Aorta (tissue), 5 donors: ENCODE measurements around the gene GM2A. TPM values are rescaled to one million over a fixed set of nuclear protein-coding genes. Genes with fewer than 3 reads are reported as not detected.
A peak's percentile ranks its signal among the peaks of the same experiment; 100 is the strongest.

ENCODE experiments used
- ATAC-seq: fragments of 200-7000 bp; cut with Tn5 transposase; one replicate; pipeline ENCODE4 v1.9.1; 2022; ENCODE audit warnings: moderate library complexity; ENCODE audit not compliant: low FRiP score
- DNase-seq, 2 donors: peaks; one replicate each; pipeline ENCODE4 v3.0.0-alpha.2; 2020
- H3K27ac ChIP-seq, 2 donors: one replicate each; pipeline ENCODE4 v1.5.1; 2013; ENCODE audit warnings: low read length in 2 of 2, mild to moderate bottlenecking in 2 of 2, moderate library complexity in 2 of 2, control low read depth in 1 of 2, inconsistent platforms in 1 of 2, low read depth in 1 of 2
- H3K27me3 ChIP-seq, 2 donors: one replicate each; pipeline ENCODE4 v1.6.1; 2013; ENCODE audit warnings: control low read depth in 1 of 2, low read length in 1 of 2, mild to moderate bottlenecking in 1 of 2, moderate library complexity in 1 of 2; ENCODE audit not compliant: insufficient read depth in 2 of 2, control insufficient read depth in 1 of 2
- H3K36me3 ChIP-seq, 2 donors: one replicate each; pipeline ENCODE4 v1.6.1; 2013; ENCODE audit warnings: control low read depth in 1 of 2, low read length in 1 of 2, mild to moderate bottlenecking in 1 of 2; ENCODE audit not compliant: insufficient read depth in 2 of 2, control insufficient read depth in 1 of 2
- H3K4me1 ChIP-seq, 2 donors: one replicate each; pipeline ENCODE4 v1.6.1; 2013; ENCODE audit warnings: low read length in 2 of 2, control low read depth in 1 of 2, mild to moderate bottlenecking in 1 of 2, moderate library complexity in 1 of 2; ENCODE audit not compliant: insufficient read depth in 2 of 2, control insufficient read depth in 1 of 2
- H3K4me3 ChIP-seq, 2 donors: one replicate each; pipeline ENCODE4 v1.5.1; 2013; ENCODE audit warnings: low read length in 2 of 2, control low read depth in 1 of 2, mild to moderate bottlenecking in 1 of 2
- H3K9me3 ChIP-seq: one replicate; pipeline ENCODE4 v1.6.1; 2013; ENCODE audit warnings: mild to moderate bottlenecking, low read length; ENCODE audit not compliant: control insufficient read depth
- WGBS, 2 donors: extraction: QIAGEN DNeasy Blood & Tissue Kit; methylation state at CpG; one replicate each; pipeline ENCODE4 v1.1.7; 2013; 5-methylcytosine and 5-hydroxymethylcytosine counted together
- intact Hi-C, 2 donors: fragments of 100-400 bp; cut with DNase I; formaldehyde crosslinking; loops; one replicate each; pipeline versions ENCODE4 v1.14.2 to v1.15.0; 2022
- polyA plus RNA-seq, 2 donors: library from polyadenylated mRNA; stranded (reverse); fragments of 200-250 nt; gene quantifications; one replicate each; pipeline ENCODE4 v1.2.3, GENCODE V29; 2013
- total RNA-seq, 2 donors: library from RNA; stranded (reverse); fragmentation: NEBNext Ultra II Directional; extraction: Animal tissue kit (Norgen Biotek cat#: 25700); gene quantifications; one replicate each; pipeline ENCODE4 v1.2.1, GENCODE V29; 2021
- donor health status: healthy with polysubstance abuse.
- donor health status: Bipolar disorder and iron deficiency.
- donor health status: DM: no; HTN: no; CAD: no.
- donor health status: DM: no; HTN: no; CAD: no.
- donor health status: DM: yes; HTN: yes; CAD: no.

The GM2A gene
- total and polyA plus RNA-seq, 4 donors: 13.7 to 32.7 (median 21.1) TPM

DNA sequence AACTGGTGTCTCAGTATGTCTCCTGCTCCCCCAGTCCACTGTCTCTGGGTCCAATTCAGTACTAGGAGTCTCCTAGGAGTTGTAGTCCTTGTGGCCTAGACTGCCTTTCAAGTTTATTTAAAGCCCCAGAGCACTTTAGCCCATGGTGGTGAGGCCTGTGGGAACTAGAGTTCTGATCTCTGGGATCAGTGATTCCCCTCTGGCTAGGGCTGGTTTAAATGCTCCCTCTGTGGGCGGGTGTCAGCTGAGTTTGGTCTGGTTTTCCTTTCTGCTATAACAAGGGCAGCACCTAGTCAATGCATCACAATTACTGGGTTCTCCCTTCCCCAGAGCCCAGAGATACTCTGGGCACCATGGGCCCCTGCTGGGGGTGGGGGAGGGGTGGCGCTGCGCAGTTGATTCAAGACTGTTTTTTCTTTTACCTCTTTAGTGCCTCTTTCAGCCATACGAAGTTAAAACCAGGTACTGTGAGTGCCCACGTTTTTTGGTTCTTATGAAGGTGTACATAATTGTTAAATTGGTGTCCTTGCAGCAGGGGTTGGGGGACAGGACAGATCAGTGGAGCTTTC lies 59.9 kb downstream of the GM2A start:
- no peak for DNase-seq
- intact Hi-C loops: no loop called here
- WGBS, 2 donors: 82 to 86% methylated on average over 5 of the region's 5 CpGs
- Histone ChIP-seq H3K4me1 (no peaks in the 10 kb centered on the region), H3K4me3 (no peak overlapping the region), H3K27ac (no peak overlapping the region), H3K36me3 (no peaks in the 10 kb centered on the region), H3K9me3 (peaks cover 4% of the 10 kb centered on the region), H3K27me3 (no peaks in the 10 kb centered on the region)
- no peak for ATAC-seq

DNA sequence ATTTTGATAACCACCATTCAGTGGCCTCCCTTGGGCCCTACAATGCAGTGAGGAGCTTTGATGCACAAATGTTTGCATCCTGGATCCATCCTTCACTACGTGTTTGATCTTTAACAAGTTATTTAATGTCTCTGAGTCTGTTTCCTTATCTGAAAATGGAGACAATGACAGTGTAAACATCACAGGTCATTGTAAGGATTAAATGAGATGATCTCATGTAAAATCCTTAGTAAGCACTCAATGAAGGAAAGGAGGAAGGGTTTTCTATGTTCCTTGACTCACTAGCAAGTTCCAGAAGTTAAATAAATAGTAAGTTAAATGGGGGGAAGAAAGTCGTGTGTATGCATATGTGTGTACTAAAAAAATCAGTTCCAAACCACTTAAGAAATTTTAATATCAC lies 60.4 kb downstream of the GM2A start:
- Histone ChIP-seq H3K27me3 (no peaks in the 10 kb centered on the region), H3K4me1 (no peaks in the 10 kb centered on the region), H3K27ac (no peak overlapping the region), H3K9me3 (peaks cover 4% of the 10 kb centered on the region), H3K4me3 (no peak overlapping the region), H3K36me3 (no peaks in the 10 kb centered on the region)
- DNase-seq: no peak
- intact Hi-C loops: no loop called here
- ATAC-seq: no peak
- 32 to 39% methylated on average over 2 of the region's 2 CpGs for WGBS, 2 donors

DNA sequence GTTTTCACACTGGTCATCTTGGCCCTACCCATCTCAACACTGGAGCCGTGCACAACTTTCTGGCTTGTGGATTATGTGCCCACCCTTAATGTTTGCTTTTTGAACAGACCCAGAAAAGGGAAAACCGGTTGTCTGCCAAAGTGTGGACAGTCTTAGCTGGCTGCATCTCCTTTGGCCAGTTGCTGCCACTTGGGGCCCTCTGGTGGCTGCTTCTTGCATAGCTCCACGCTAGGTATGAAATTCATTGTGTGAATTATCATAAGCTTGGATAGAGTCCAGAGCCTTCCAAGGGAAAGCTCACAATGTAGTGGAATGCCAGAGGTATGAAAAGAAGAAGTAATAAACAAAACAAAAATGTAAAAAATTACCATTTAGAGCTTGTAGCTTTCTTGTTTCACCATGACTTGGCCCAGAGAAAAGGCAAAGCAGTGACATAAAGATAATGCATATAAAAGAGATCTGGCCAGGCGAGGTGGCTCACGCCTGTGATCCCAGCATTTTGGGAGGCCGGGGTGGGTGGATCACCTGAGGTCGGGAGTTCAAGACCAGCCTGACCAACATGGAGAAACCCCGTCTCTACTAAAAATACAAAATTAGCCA lies 63.1 kb downstream of the GM2A start:
- intact Hi-C loops: no loop called here
- H3K36me3 ChIP-seq: no peaks in the 10 kb centered on the region
- no peak overlapping the region for H3K4me3 ChIP-seq
- WGBS, 2 donors: 53 to 56% methylated on average over 8 of the region's 8 CpGs
- H3K4me1 ChIP-seq: no peaks in the 10 kb centered on the region
- DNase-seq (peak; percentile 78 to 89), ATAC-seq (peak; percentile 80)
- no peaks in the 10 kb centered on the region for H3K27me3 ChIP-seq
- peaks cover 4% of the 10 kb centered on the region for H3K9me3 ChIP-seq
- H3K27ac ChIP-seq: no peak overlapping the region

DNA sequence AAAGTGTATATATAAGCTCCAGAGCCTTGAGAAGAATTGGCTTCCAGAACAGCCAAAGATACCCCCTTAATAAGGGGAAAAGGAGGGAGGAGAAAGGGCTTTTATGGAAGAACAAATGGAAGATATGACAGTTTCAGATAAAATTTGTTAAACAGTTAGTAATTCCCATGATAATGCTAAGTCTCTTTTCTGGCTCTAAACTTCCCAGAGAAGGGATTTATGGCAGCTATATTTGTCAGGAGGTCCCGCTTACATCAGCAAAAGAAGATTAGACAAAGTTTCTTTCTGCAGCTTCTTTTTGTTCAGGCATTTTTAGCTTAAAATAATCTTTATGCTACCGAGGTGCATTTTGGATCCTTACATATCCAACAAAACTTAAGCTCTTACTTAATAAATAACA lies 64.9 kb downstream of the GM2A start:
- intact Hi-C loops: no loop called here
- H3K4me1 ChIP-seq: no peaks in the 10 kb centered on the region
- H3K27me3 ChIP-seq: no peaks in the 10 kb centered on the region
- 49 to 62% methylated on average over 2 of the region's 2 CpGs for whole genome bisulfite sequencing, 2 donors
- no peaks in the 10 kb centered on the region for H3K36me3 ChIP-seq
- no peak for DNase-seq
- no peak overlapping the region for H3K27ac ChIP-seq
- no peak overlapping the region for H3K4me3 ChIP-seq
- ATAC-seq: no peak
- no peaks in the 10 kb centered on the region for H3K9me3 ChIP-seq

DNA sequence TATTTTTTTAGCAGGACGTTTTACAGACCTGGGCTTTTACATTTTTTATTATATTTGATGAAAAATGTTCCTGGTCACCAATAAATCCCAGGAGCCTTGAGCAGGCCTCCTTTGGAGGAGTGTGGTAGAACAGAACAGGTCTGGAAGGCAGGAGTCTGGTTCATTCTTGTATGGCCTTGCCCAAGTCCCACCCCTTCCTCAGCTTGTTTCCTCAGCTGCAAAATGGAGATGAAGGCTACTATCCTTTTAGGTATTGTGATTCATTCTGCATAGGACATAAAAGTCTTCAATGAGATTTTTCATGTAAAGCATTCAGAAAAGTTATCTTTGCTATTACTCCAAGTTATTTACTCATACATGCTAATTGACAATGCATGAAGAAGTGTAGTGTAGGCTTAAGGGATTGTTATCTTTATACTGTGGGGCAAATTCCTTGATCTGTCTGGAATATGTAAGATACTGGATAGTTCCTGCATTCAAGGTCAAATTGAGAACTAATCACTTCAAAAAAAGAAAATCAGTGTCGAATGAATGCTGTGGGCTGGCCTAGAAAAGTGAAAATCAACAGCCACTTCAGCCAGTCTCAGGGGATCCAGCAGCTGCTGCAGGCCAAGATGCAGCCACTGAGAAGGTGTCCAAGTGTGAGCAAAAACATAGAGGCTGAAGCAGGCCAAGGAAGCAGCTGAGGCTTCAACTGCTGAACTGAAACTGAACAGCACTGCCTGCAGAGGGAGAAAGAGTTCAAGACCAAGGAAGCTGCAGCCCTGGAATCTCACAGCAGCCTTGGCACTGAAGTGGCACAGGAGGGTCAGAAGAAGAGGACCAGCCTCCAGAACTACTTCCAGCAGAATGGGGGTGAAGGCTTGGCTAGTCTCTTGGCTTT lies 66.1 kb downstream of the GM2A start:
- WGBS, 2 donors: 50% methylated on average over 2 of the region's 2 CpGs
- Histone ChIP-seq H3K27me3 (no peaks in the 10 kb centered on the region), H3K4me3 (no peak overlapping the region), H3K36me3 (no peaks in the 10 kb centered on the region), H3K4me1 (no peaks in the 10 kb centered on the region), H3K27ac (no peak overlapping the region), H3K9me3 (no peaks in the 10 kb centered on the region)
- ATAC-seq (peak; percentile 75), DNase-seq (peak in 1 of 2 donors; percentile 53)
- intact Hi-C loops: no loop called here

Other genes with a start within 250 kb of the GM2A start
- 1,000 to 10,000 TPM in 1 of 2 donors, 100 to 1,000 TPM in 1; 694 to 1,257 TPM for gene GPX3, start 232.6 kb upstream of the GM2A start, total RNA-seq
- gene GPX3, start 232.6 kb upstream of the GM2A start, polyA plus RNA-seq: 100 to 1,000 TPM; 514 to 520 TPM
- gene TNIP1, start 172.2 kb upstream of the GM2A start, total RNA-seq: 100 to 1,000 TPM in 1 of 2 donors, 10 to 100 TPM in 1; 83.3 to 105 TPM
- 10 to 100 TPM; 63.3 to 80.3 TPM for gene TNIP1, start 172.2 kb upstream of the GM2A start, polyA plus RNA-seq
- 100 to 1,000 TPM; 277 to 284 TPM for gene ANXA6, start 95.4 kb upstream of the GM2A start, total RNA-seq
- 100 to 1,000 TPM in 1 of 2 donors, 10 to 100 TPM in 1; 93.4 to 187 TPM for gene ANXA6, start 95.4 kb upstream of the GM2A start, polyA plus RNA-seq
- gene CCDC69, start 29.1 kb upstream of the GM2A start, total RNA-seq: 10 to 100 TPM; 51.9 to 70.7 TPM
- gene CCDC69, start 29.1 kb upstream of the GM2A start, polyA plus RNA-seq: 10 to 100 TPM in 1 of 2 donors, 1 to 10 TPM in 1; 9.8 to 37.2 TPM
- gene SLC36A3, start 50.6 kb downstream of the GM2A start, total RNA-seq: not detected
- not detected for gene SLC36A3, start 50.6 kb downstream of the GM2A start, polyA plus RNA-seq
- gene SLC36A2, start 94.4 kb downstream of the GM2A start, total RNA-seq: not detected
- gene SLC36A2, start 94.4 kb downstream of the GM2A start, polyA plus RNA-seq: not detected
- gene SLC36A1, start 194.4 kb downstream of the GM2A start, total RNA-seq: 10 to 100 TPM; 13.6 to 19.0 TPM
- gene SLC36A1, start 194.4 kb downstream of the GM2A start, polyA plus RNA-seq: 1 to 10 TPM; 3.3 to 9.0 TPM